ENCODE results near the gene VPS39.

The VPS39 gene

GRCh38 chr15:42131826-42132806 is 76.0 kb downstream of the VPS39 start:
- TF ChIP-seq, protein P1, sequence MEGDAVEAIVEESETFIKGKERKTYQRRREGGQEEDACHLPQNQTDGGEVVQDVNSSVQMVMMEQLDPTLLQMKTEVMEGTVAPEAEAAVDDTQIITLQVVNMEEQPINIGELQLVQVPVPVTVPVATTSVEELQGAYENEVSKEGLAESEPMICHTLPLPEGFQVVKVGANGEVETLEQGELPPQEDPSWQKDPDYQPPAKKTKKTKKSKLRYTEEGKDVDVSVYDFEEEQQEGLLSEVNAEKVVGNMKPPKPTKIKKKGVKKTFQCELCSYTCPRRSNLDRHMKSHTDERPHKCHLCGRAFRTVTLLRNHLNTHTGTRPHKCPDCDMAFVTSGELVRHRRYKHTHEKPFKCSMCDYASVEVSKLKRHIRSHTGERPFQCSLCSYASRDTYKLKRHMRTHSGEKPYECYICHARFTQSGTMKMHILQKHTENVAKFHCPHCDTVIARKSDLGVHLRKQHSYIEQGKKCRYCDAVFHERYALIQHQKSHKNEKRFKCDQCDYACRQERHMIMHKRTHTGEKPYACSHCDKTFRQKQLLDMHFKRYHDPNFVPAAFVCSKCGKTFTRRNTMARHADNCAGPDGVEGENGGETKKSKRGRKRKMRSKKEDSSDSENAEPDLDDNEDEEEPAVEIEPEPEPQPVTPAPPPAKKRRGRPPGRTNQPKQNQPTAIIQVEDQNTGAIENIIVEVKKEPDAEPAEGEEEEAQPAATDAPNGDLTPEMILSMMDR (IDR thresholded peaks at IDR 0.05; ENCODE audit: low read depth, low read length, missing control alignments), result no peak
- no peak overlapping the region for H3K4me3 ChIP-seq (ENCODE audit: low read depth, low read length)
- no peak for DNase-seq (ENCODE audit: low read depth)

GRCh38 chr15:42131006-42131405 is 77.1 kb downstream of the VPS39 start:
- no peak overlapping the region for H3K4me3 ChIP-seq (ENCODE audit: low read depth, low read length)
- DNase-seq (ENCODE audit: low read depth), result no peak
- TF ChIP-seq, protein P1 (IDR thresholded peaks at IDR 0.05; ENCODE audit: low read depth, low read length, missing control alignments), result no peak

DNA sequence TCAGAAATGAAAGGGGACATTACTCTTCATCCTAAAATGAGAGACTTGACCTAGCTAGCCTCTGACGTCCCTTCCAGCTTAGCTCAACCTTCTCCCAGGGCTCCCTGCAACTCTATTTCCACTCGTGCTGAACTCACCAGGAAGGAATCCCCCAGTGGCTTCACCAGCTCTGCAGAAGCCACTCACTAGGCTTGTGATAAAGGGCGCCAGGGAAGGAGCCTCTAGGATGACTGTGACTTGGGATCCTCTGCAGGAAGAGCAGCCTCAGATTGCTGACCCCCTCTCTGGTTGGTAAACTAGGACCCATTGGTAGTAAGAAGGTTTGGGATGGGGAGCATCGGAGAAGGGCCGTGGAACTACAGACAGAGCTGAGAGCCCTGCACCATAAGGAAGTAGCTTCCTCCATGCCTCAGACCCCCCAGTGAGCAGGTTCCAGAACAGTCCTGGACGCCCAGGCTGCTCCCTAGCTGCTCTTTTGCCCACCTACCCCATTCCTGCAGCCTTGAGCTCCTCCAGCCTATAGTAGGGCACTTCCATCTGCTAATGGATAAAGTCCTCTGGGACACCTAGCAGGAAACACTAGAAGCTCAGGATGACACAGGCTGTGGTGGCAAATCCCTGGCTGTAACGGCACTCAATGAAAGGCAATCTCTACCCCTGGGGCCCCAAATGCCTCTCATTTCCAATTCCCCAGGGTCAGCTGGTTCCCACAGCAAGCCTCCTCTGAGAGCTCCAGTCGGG is 77.7 kb downstream of the VPS39 start:
- TF ChIP-seq, protein P1 (IDR thresholded peaks at IDR 0.05; ENCODE audit: low read depth, low read length, missing control alignments), result no peak
- DNase-seq (ENCODE audit: low read depth), result no peak
- H3K4me3 ChIP-seq (ENCODE audit: low read depth, low read length), result no peak overlapping the region

- DNase-seq (ENCODE audit: low read depth), result no peak
- H3K4me3 ChIP-seq (ENCODE audit: low read depth, low read length), result no peak overlapping the region
- TF ChIP-seq, protein P1 (IDR thresholded peaks at IDR 0.05; ENCODE audit: low read depth, low read length, missing control alignments), result no peak
These were observed 78.7 kb downstream of the VPS39 start for GRCh38 chr15:42129364-42129763.

DNA sequence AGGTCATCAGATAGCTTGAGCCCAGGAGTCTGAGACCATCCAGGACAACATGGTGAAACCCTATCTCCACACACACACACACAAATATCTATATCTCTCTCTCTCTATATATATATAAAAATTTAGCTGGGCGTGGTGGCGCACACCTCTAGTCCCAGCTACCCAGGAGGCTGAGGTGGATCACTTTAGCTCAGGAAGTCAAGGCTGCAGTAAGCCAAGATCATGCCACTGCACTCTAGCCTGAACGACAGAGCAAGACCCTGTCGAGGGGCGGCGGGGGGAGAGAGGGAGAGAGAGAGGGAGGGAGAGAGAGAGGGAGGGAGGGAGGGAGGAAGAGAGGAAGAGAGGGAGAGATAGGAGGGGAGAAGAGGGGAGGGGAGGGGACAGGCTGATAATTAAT is 79.6 kb downstream of the VPS39 start:
- TF ChIP-seq, protein P1 (IDR thresholded peaks at IDR 0.05; ENCODE audit: low read depth, low read length, missing control alignments), result no peak
- DNase-seq (ENCODE audit: low read depth), result no peak

GRCh38 chr15:42123546-42123945 is 84.6 kb downstream of the VPS39 start:
- no peak for DNase-seq (ENCODE audit: low read depth)
- no peak overlapping the region for H3K4me3 ChIP-seq (ENCODE audit: low read depth, low read length)
- TF ChIP-seq, protein P1 (IDR thresholded peaks at IDR 0.05; ENCODE audit: low read depth, low read length, missing control alignments), result no peak

More for the DNA sequence above, 79.6 kb downstream of the VPS39 start:
- H3K4me3 ChIP-seq (ENCODE audit: low read depth, low read length), result no peak overlapping the region

Data from GM12864 (cell line).